Measurements from ENCODE around the gene SEC14L2. TPM values are rescaled to one million over a fixed set of nuclear protein-coding genes. Genes with fewer than 3 reads are reported as not detected.
"Not testable (repeated sequence)": the region's sequence is repeated elsewhere in the genome, so short reads cannot be mapped to it uniquely, and the experiment has no call there.

Gene SEC14L2
- total RNA-seq, 1 donor from 2014 or later: 9.6 TPM

DNA sequence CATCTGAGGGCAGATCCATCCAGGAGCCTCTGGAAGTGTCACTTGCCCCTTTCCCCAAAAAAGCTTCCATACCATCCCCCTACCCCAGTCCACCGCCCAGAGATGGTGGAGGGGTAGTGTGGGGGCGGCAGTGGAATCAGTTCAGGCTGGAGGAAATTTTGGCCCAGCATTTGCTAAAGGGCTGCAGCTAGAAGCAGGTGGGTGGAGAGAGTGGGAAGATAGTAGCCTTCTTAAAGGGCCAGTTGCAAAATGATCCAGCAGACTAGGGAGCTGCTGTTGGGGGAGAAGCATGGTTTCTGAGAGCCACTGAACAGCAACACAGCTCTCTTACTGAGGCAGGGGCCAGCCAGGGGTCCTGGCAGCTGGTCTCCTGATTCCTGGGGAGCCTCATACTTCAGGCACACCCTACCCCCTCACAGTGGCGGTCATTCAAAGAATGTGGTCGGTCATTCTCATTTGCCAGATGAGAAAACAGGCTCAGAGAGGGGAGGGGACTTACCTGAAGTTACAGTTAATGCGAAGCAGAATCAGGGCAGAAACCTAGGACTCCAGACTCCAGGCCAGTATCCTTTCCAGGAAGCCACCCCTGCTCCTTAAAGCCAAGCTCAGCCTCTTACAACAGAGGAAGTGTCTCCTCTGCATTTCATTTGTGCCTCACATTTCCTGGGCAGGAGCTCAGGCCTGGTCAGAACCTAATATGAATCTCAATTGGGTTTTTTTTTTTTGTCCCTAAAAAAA, 5.4 kb downstream of the SEC14L2 start:
- H3K36me3 Mint-ChIP-seq: no peaks in the 10 kb centered on the region
- TF ChIP-seq CTCF (conservative IDR thresholded peaks at IDR 0.05): no peak
- DNase-seq (ENCODE audit: extremely low spot score, unreplicated experiment): no peak
- H3K9me3 Mint-ChIP-seq: no peaks in the 10 kb centered on the region
- H3K27ac Mint-ChIP-seq: peak overlapping the region; percentile 18
- peaks cover 16% of the 10 kb centered on the region for H3K4me1 Mint-ChIP-seq (ENCODE audit: unreplicated experiment)
- H3K4me3 Mint-ChIP-seq: no peak overlapping the region
- peaks cover 16% of the 10 kb centered on the region for H3K27me3 Mint-ChIP-seq

- not testable (repeated sequence) for DNase-seq (ENCODE audit: extremely low spot score, unreplicated experiment); H3K27ac Mint-ChIP-seq; H3K4me3 Mint-ChIP-seq; H3K9me3 Mint-ChIP-seq; H3K36me3 Mint-ChIP-seq
- Mint-ChIP-seq H3K4me1 (ENCODE audit: unreplicated experiment) (peaks cover 13% of the 10 kb centered on the region), H3K27me3 (peaks cover 13% of the 10 kb centered on the region)
These were observed 5.9 kb downstream of the SEC14L2 start for GRCh38 chr22:30402766-30403104.

DNA sequence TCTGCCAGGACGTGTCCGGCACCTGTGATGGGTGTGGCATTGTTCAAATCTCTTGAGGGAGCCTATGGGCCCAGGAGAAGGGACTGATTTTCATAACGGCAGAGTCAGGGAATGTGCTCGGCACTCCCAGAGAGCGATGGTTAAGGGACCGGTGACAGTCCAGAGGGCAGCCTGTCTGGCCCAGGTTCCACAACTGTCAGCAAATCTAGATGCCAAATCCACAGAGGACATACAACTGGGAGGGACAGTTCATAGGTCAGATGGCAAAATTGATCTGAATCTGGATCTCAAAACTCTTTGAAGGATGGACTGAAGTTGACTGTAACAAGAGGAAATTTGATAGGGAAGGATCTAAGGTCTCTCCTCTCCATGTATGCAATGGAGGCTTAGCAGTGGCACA, 7.5 kb downstream of the SEC14L2 start:
- Mint-ChIP-seq H3K27ac (no peak overlapping the region), H3K27me3 (no peaks in the 10 kb centered on the region), H3K9me3 (no peaks in the 10 kb centered on the region), H3K4me1 (ENCODE audit: unreplicated experiment) (peaks cover 7% of the 10 kb centered on the region), H3K4me3 (no peak overlapping the region), H3K36me3 (no peaks in the 10 kb centered on the region)
- TF ChIP-seq CTCF (conservative IDR thresholded peaks at IDR 0.05): no peak
- DNase-seq (ENCODE audit: extremely low spot score, unreplicated experiment): no peak

DNA sequence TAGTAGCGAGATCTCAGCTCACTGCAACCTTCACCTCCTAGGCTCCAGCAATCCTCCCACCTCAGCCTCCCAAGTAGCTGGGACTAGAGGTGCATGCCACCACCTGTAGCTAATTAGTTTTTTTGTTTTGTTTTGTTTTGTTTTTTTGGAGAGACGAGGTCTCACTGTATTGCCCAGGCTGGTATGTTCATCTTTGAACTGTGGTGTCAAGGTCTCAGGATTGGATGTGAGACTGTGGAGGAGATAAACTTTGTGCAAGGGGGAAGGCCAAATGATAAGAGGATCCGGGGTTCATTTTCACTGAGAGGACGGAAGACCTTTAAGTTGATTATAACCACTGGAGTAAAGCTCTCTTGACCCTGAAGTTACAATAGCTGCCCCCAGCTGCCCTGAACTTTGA, 8.9 kb downstream of the SEC14L2 start:
- no peaks in the 10 kb centered on the region for H3K9me3 Mint-ChIP-seq
- H3K4me1 Mint-ChIP-seq (ENCODE audit: unreplicated experiment): peaks cover 7% of the 10 kb centered on the region
- no peaks in the 10 kb centered on the region for H3K27me3 Mint-ChIP-seq
- no peak overlapping the region for H3K4me3 Mint-ChIP-seq
- H3K36me3 Mint-ChIP-seq: no peaks in the 10 kb centered on the region
- no peak overlapping the region for H3K27ac Mint-ChIP-seq
- TF ChIP-seq CTCF (conservative IDR thresholded peaks at IDR 0.05): no peak
- no peak for DNase-seq (ENCODE audit: extremely low spot score, unreplicated experiment)

DNA sequence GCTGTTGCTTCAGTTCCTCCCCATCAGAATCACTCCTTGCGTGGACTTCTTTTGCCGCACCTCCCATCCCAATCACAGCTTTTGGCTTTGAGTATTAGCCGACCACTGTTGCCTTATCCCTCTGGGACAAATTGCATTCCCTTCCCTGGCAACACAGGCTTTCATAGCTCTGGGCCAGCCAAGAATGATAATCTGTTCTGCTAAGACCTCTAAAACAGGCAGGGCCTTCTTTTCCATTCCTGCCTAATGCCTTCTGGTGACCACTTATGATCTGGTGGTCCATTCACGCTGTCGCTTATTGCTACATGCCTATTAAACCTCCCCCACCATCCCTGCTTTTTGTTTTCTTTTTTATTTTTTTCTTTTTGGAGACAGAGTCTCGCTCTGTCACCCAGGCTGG, 9.6 kb downstream of the SEC14L2 start:
- no peaks in the 10 kb centered on the region for H3K9me3 Mint-ChIP-seq
- no peaks in the 10 kb centered on the region for H3K27me3 Mint-ChIP-seq
- no peak overlapping the region for H3K27ac Mint-ChIP-seq
- H3K36me3 Mint-ChIP-seq: no peaks in the 10 kb centered on the region
- DNase-seq (ENCODE audit: extremely low spot score, unreplicated experiment): no peak
- no peak overlapping the region for H3K4me3 Mint-ChIP-seq
- peaks cover 7% of the 10 kb centered on the region for H3K4me1 Mint-ChIP-seq (ENCODE audit: unreplicated experiment)
- TF ChIP-seq CTCF (conservative IDR thresholded peaks at IDR 0.05): no peak

DNA sequence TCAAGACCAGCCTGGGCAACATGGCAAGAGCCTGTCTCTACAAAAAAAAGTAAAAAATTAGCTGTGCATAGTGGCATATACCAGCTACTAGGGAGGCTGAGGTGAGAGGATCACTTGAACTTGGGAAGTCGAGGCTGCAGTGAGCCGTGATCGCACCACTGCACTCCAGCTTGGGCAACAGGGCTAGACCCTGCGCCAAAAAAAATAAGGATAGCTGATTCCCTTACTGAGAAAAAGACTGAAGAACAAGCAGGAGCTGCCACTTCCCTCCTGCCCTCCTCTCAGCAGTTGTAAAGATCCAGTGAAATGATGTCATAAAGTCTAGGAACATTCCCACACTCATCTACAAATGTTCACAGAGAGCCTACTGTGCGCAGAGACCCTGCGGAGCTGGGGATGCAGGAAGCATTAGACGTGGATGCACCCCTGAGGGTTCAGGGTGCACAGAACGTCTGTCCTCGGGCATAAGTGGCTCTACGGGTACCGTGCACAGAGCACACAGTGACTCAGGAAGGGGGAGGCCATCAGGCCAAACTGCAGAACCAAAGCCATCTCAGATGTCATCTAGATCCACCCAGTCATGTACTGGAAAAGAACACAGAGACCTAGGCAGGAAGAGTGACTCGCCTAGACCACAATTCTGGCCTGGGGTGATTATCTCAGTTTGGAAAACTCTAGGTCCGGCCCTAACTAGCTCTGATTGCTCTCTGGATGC, 11.7 kb downstream of the SEC14L2 start:
- H3K27ac Mint-ChIP-seq: no peak overlapping the region
- no peak for TF ChIP-seq CTCF (conservative IDR thresholded peaks at IDR 0.05)
- DNase-seq (ENCODE audit: extremely low spot score, unreplicated experiment): no peak
- H3K27me3 Mint-ChIP-seq: no peaks in the 10 kb centered on the region
- no peaks in the 10 kb centered on the region for H3K9me3 Mint-ChIP-seq
- peaks cover 3% of the 10 kb centered on the region for H3K36me3 Mint-ChIP-seq
- no peak overlapping the region for H3K4me3 Mint-ChIP-seq
- H3K4me1 Mint-ChIP-seq (ENCODE audit: unreplicated experiment): peaks cover 7% of the 10 kb centered on the region
